SH-SY5Y (cell line): ENCODE data around the gene CLSTN2.

Source experiments
- GATA2 ChIP-seq: IDR thresholded peaks from 2 replicates; pipeline ENCODE4 v1.6.1; 2011; ENCODE audit warnings: mild to moderate bottlenecking, low read depth, low read length
- GATA3 ChIP-seq: IDR thresholded peaks from 2 replicates; pipeline ENCODE4 v1.6.1; 2011; ENCODE audit warnings: low read depth, mild to moderate bottlenecking, low read length, moderate library complexity

- no peak for TF ChIP-seq GATA3
- no peak for TF ChIP-seq GATA2
Measured at GRCh38 chr3:140586311-140586710, 651.3 kb downstream of the CLSTN2 start.
